ENCODE measurements around the gene ATP7B.
"Not testable (repeated sequence)": the region's sequence is repeated elsewhere in the genome, so short reads cannot be mapped to it uniquely, and the experiment has no call there.

The ATP7B gene

DNA sequence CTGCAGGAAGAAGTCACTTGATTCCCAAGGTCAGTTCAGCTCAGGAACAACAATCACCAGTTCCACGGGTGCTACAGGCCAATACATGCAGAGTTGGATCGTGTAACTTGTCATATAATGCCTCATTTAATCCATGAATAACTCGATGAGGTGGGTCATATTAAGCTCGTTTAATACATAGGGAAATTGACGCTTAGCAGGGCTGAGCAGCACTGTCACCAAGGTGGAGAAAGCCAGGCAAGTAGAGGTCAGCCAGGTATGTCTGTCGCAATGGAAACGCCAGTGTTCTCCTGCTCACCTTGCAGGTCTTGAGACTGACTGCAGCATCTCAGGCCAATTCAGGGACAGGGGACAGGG lies 97.1 kb downstream of the ATP7B start:
- TF ChIP-seq, protein P1, sequence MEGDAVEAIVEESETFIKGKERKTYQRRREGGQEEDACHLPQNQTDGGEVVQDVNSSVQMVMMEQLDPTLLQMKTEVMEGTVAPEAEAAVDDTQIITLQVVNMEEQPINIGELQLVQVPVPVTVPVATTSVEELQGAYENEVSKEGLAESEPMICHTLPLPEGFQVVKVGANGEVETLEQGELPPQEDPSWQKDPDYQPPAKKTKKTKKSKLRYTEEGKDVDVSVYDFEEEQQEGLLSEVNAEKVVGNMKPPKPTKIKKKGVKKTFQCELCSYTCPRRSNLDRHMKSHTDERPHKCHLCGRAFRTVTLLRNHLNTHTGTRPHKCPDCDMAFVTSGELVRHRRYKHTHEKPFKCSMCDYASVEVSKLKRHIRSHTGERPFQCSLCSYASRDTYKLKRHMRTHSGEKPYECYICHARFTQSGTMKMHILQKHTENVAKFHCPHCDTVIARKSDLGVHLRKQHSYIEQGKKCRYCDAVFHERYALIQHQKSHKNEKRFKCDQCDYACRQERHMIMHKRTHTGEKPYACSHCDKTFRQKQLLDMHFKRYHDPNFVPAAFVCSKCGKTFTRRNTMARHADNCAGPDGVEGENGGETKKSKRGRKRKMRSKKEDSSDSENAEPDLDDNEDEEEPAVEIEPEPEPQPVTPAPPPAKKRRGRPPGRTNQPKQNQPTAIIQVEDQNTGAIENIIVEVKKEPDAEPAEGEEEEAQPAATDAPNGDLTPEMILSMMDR (IDR thresholded peaks at IDR 0.05; ENCODE audit: low read depth, low read length, missing control alignments), result no peak
- H3K4me3 ChIP-seq (ENCODE audit: low read depth, low read length), result no peak overlapping the region
- in situ Hi-C loops (cut with HindIII; ENCODE audit: low sequenced_read_pairs), result no loop called here
- DNase-seq (ENCODE audit: low read depth), result no peak

- in situ Hi-C loops (cut with HindIII; ENCODE audit: low sequenced_read_pairs), result no loop called here
- no peak for DNase-seq (ENCODE audit: low read depth)
- no peak overlapping the region for H3K4me3 ChIP-seq (ENCODE audit: low read depth, low read length)
- TF ChIP-seq, protein P1 (IDR thresholded peaks at IDR 0.05; ENCODE audit: low read depth, low read length, missing control alignments), result no peak
These were observed 97.7 kb downstream of the ATP7B start for GRCh38 chr13:51913421-51914136.

DNA sequence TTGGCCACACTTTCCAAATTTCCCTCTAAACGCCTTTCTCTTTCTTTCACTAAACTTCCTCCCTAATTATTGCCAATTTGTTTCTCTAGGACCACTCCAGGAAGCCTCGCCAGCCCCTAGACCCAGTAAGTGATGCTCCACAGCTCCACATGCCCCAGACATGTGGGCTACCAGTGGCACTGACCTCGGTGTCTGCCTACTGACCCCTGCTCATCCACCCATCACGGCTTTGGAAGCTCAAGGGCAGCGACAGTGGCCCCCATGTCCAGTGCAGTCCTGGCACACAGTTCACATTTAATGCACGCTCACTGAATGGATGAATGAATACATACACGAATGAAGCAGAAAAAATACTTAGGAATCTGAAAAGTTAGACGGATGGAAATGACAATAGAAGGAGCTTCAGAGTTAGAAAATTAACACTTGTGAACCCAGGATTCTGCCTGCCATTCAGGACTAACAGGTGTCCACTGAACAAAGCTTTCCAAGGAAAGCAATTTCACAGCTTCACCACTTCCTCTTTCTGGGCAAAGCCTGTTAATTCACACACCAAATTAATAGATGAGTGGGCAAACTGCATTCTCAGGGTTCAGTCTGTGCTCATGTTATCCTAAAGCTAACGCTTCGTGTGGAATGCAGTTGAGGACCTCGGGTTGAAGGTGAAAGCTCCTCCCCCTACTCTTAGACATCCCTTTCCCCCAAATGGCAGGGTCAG lies 98.6 kb downstream of the ATP7B start:
- DNase-seq (ENCODE audit: low read depth), result no peak
- TF ChIP-seq, protein P1 (IDR thresholded peaks at IDR 0.05; ENCODE audit: low read depth, low read length, missing control alignments), result no peak
- in situ Hi-C loops (cut with HindIII; ENCODE audit: low sequenced_read_pairs), result no loop called here

GRCh38 chr13:51912091-51912490 lies 99.2 kb downstream of the ATP7B start:
- TF ChIP-seq, protein P1 (IDR thresholded peaks at IDR 0.05; ENCODE audit: low read depth, low read length, missing control alignments), result no peak
- DNase-seq (ENCODE audit: low read depth), result no peak
- H3K4me3 ChIP-seq (ENCODE audit: low read depth, low read length), result no peak overlapping the region
- in situ Hi-C loops (cut with HindIII; ENCODE audit: low sequenced_read_pairs), result no loop called here

More for the DNA sequence above, 98.6 kb downstream of the ATP7B start:
- no peak overlapping the region for H3K4me3 ChIP-seq (ENCODE audit: low read depth, low read length)

- no peak for DNase-seq (ENCODE audit: low read depth)
- H3K4me3 ChIP-seq (ENCODE audit: low read depth, low read length), result no peak overlapping the region
- TF ChIP-seq, protein P1 (IDR thresholded peaks at IDR 0.05; ENCODE audit: low read depth, low read length, missing control alignments), result no peak
- in situ Hi-C loops (cut with HindIII; ENCODE audit: low sequenced_read_pairs), result no loop called here
These were observed 100.7 kb downstream of the ATP7B start for GRCh38 chr13:51910508-51910907.

GRCh38 chr13:51909265-51909664 lies 102.0 kb downstream of the ATP7B start:
- DNase-seq (ENCODE audit: low read depth); in situ Hi-C loops (cut with HindIII; ENCODE audit: low sequenced_read_pairs); H3K4me3 ChIP-seq (ENCODE audit: low read depth, low read length): not testable (repeated sequence)

All from astrocyte of the cerebellum (primary cell).